ENCODE measurements around the gene AIP.

AIP gene

DNA sequence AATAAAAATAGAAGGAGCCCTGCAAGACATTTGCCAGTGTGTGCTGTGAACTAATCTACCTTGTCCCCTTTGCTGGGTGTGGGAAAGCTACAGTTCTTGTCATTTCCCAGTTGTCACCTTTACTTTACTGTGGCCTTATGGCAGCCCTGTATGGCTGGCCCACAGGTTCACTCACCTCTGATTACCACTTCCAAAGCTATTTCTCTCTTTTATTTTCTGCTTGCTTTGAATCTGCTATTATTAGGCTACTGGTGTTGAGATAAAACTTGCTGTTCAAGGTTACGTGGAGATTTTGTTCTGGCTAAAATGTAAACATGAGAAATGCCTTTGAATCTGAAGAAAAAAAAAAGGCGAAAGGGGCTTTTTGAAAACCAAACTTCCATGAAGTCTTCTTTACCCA, 50.1 kb downstream of the AIP start:
- no peak for DNase-seq (ENCODE audit: low read depth in 2 of 2)

DNA sequence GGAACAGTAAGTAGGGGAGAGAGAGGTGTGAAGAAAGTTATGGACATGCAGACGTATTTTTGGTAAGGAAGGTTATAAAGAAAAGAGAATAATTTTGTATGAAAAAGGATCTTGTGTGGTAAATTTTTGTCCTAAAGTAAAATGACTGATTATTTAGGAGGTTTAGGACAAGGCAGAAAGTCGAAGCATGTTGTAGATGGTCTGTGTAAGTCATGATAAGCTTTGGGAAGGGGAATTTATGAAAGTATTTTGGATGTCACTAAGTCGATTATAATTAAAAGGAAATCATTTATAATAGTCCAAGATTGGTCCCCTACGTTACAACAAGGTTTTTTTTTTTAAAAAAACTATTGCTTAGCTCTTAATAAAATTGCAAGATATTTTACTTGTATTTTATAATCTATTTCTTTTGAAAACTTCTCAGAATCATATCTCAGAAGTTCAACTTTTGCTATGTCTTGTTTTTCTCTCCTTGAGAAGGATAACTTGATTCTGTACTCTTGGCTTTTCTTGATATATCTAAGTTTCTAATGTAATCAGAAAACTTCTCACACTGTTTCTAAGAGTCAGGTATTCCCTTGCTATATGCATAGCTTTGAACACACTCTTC, 51.3 kb downstream of the AIP start:
- no peak for DNase-seq (ENCODE audit: low read depth in 2 of 2)

DNA sequence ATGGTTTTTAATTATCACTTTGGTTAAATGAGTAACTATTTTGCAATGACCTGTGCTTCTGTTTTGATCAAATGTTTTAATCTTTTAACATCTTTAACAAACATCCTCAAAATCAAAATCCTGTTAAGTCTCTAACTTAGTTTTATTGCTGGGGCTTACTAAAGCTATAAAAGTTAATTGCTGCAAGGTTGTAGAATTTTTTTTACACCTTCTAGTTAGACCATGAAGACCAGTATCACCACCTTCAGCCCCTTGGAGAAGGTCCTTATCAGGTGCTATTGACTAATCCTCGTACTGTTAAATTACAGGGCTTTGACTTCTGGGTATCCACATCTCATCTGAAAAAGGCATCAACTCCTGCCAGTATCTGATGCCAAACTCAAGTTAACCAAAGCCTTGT, 52.7 kb downstream of the AIP start:
- DNase-seq (ENCODE audit: low read depth in 2 of 2): no peak

DNA sequence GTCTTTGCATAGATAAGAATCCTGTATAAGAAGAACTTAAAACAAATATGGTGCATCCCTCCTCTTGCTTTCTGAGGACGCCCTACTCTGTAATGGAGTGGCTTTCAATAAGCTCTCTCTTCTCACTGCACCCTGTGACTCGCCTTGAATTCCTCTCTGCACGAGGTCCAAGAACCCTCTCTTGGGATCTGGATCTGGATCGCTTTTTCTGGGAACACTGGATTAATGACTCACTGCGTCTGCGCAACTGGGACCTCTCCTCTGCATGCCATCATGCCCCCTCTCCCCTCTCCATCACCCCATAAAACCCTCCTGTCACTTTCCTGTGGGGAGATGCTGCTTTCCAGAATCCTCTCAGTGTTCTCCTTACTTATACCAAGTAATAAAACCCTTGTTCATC, 55.5 kb downstream of the AIP start:
- no peak for DNase-seq (ENCODE audit: low read depth in 2 of 2)

DNA sequence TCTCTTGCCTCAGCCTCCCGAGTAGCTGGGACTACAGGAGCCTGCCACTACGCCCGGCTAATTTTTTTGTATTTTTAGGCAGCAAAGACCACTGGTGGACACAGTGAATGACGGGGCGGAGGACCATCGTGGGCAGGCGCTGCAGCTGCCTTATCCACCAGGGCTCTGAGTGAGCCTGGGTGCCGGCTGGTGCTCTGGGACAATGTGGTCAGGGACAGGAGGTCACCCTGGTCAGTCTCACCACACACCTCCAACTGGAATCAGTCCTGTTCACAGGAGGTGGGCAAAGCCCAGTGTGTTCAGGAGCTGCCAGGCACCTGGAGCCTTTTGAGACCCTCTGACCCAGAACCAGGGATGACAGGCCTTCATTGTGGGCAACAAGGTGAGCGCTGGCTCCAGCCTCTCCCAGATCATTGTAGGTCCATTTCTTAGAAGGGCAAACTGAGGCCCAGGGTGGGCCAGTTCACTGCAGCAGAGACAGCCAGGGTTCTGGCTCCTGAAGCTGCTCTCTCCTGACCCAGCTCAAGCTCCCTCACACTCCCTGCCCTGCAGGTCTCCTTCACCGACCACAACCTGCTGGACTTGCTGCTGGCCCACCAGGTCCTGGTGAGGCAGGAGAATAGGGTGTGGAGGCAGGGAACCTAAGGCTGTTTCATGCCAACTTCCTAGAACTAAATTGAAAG, 56.1 kb downstream of the AIP start:
- no peak for DNase-seq (ENCODE audit: low read depth in 2 of 2)

DNA sequence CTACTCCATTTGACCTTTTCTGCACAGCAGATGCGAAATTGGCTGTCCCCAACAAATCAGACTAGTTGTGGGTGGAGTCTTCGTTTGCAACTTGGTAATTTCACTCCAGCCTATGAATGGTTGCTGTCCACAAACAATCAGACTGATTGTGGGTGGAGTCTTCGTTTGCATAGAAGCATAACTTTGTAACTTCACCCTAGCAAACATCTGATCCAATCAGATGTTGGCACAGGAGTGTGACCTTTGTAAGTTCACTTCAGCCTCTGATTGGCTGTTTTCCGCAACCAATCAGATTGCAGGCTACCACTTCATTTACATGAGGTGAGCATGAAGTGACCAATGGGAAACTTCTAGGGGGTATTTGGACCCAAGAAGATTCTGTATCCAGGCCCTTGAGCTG, 56.7 kb downstream of the AIP start:
- DNase-seq (ENCODE audit: low read depth in 2 of 2): no peak

All from stimulated activated CD8-positive, alpha-beta memory T cell treated with anti-CD3 and anti-CD28 coated beads, Interleukin-7, amount 100 ng/mL, for 1 hour (primary cell).